ENCODE data around the gene FNDC7. TPM values are rescaled to one million over a fixed set of nuclear protein-coding genes. Genes with fewer than 3 reads are reported as not detected.

The FNDC7 gene
- total RNA-seq, 1 donor from 2014 or later: not detected

- H3K27me3 Mint-ChIP-seq (ENCODE audit: unreplicated experiment): no peaks in the 10 kb centered on the region
- peaks cover 40% of the 10 kb centered on the region for H3K36me3 Mint-ChIP-seq (ENCODE audit: unreplicated experiment)
- H3K4me3 Mint-ChIP-seq (ENCODE audit: unreplicated experiment): no peak overlapping the region
- H3K4me1 Mint-ChIP-seq (ENCODE audit: low read depth, unreplicated experiment): no peaks in the 10 kb centered on the region
- no peak overlapping the region for H3K27ac Mint-ChIP-seq (ENCODE audit: unreplicated experiment)
- no peak for TF ChIP-seq CTCF (IDR thresholded peaks at IDR 0.05; ENCODE audit: partially characterized antibody, unreplicated experiment)
- H3K9me3 Mint-ChIP-seq (ENCODE audit: unreplicated experiment): peaks cover 2% of the 10 kb centered on the region
- no peak for DNase-seq
Measured at GRCh38 chr1:108785264-108785663, 72.6 kb downstream of the FNDC7 start.

GRCh38 chr1:108785880-108786279 is 73.2 kb downstream of the FNDC7 start:
- no peak for TF ChIP-seq CTCF (IDR thresholded peaks at IDR 0.05; ENCODE audit: partially characterized antibody, unreplicated experiment)
- Mint-ChIP-seq H3K27ac (ENCODE audit: unreplicated experiment) (no peak overlapping the region), H3K4me3 (ENCODE audit: unreplicated experiment) (no peak overlapping the region), H3K36me3 (ENCODE audit: unreplicated experiment) (peaks cover 40% of the 10 kb centered on the region), H3K9me3 (ENCODE audit: unreplicated experiment) (peaks cover 2% of the 10 kb centered on the region), H3K4me1 (ENCODE audit: low read depth, unreplicated experiment) (no peaks in the 10 kb centered on the region), H3K27me3 (ENCODE audit: unreplicated experiment) (no peaks in the 10 kb centered on the region)
- no peak for DNase-seq

- DNase-seq: no peak
- H3K4me1 Mint-ChIP-seq (ENCODE audit: low read depth, unreplicated experiment): no peaks in the 10 kb centered on the region
- H3K36me3 Mint-ChIP-seq (ENCODE audit: unreplicated experiment): peaks cover 26% of the 10 kb centered on the region
- H3K27ac Mint-ChIP-seq (ENCODE audit: unreplicated experiment): no peak overlapping the region
- H3K9me3 Mint-ChIP-seq (ENCODE audit: unreplicated experiment): peaks cover 2% of the 10 kb centered on the region
- no peak overlapping the region for H3K4me3 Mint-ChIP-seq (ENCODE audit: unreplicated experiment)
- TF ChIP-seq CTCF (IDR thresholded peaks at IDR 0.05; ENCODE audit: partially characterized antibody, unreplicated experiment): no peak
- peaks cover 2% of the 10 kb centered on the region for H3K27me3 Mint-ChIP-seq (ENCODE audit: unreplicated experiment)
Measured at GRCh38 chr1:108791790-108792189, 79.1 kb downstream of the FNDC7 start.

Other genes starting within 250 kb of the FNDC7 start
- 93.1 TPM for gene EEIG2, start 152.8 kb upstream of the FNDC7 start, total RNA-seq (ENCODE audit: unreplicated experiment)
- gene HENMT1, start 51.8 kb upstream of the FNDC7 start, total RNA-seq (ENCODE audit: unreplicated experiment): 15.9 TPM
- gene PRPF38B, start 20.6 kb upstream of the FNDC7 start, total RNA-seq (ENCODE audit: unreplicated experiment): 52.2 TPM
- gene STXBP3, start 33.8 kb downstream of the FNDC7 start, total RNA-seq (ENCODE audit: unreplicated experiment): 19.5 TPM
- gene AKNAD1, start 144.2 kb downstream of the FNDC7 start, total RNA-seq (ENCODE audit: unreplicated experiment): not detected
- 14.4 TPM for gene GPSM2, start 164.1 kb downstream of the FNDC7 start, total RNA-seq (ENCODE audit: unreplicated experiment)